Activated CD4-positive, alpha-beta T cell treated with anti-CD3 and anti-CD28 coated beads for 36 hours (primary cell): Measurements from ENCODE around the gene TRIM44. TPM values are rescaled to one million over a fixed set of nuclear protein-coding genes. Genes with fewer than 3 reads are reported as not detected.
"Not testable (repeated sequence)": the region's sequence is repeated elsewhere in the genome, so short reads cannot be mapped to it uniquely, and the experiment has no call there.

ENCODE experiments used
- ATAC-seq: fragments of 200-7000 bp; cut with Tn5 transposase; one replicate; pipeline ENCODE4 v1.10.0; 2021; ENCODE audit warnings: mild to moderate bottlenecking, moderate library complexity
- CTCF ChIA-PET: fragments of 350-600 bp; sonication (Branson Sonifier 250); formaldehyde crosslinking; loops from one replicate; lab custom pipeline; 2021; ENCODE audit warnings: antibody characterized with exemption; lab: Charles Lee
- POLR2A ChIA-PET: fragments of 350-600 bp; sonication (Branson Sonifier 250); formaldehyde crosslinking; loops from one replicate; lab custom pipeline; 2021; ENCODE audit warnings: antibody characterized with exemption, inconsistent platforms; lab: Charles Lee
- DNase-seq: peaks from one replicate; pipeline ENCODE4 v3.0.0-alpha.2; 2020
- H3K27ac Mint-ChIP-seq: one replicate; pipeline ENCODE4 v1.8.0; 2021; ENCODE audit warnings: mixed read lengths
- H3K27me3 Mint-ChIP-seq: one replicate; pipeline ENCODE4 v1.8.0; 2021; ENCODE audit warnings: mixed read lengths
- H3K36me3 Mint-ChIP-seq: one replicate; pipeline ENCODE4 v1.8.0; 2021; ENCODE audit warnings: low read depth, mixed read lengths
- H3K4me1 Mint-ChIP-seq: one replicate; pipeline ENCODE4 v1.8.0; 2021; ENCODE audit warnings: mixed read lengths
- H3K4me3 Mint-ChIP-seq: one replicate; pipeline ENCODE4 v1.8.0; 2021; ENCODE audit warnings: mild to moderate bottlenecking, moderate library complexity, mixed read lengths
- H3K9me3 Mint-ChIP-seq: one replicate; pipeline ENCODE4 v1.8.0; 2021; ENCODE audit warnings: low read depth, mixed read lengths
- intact Hi-C, 2 experiments: fragments of 100-400 bp; cut with DNase I in 1 of 2; cut with micrococcal nuclease in 1 of 2; formaldehyde crosslinking; loops; one replicate each; pipeline versions ENCODE4 v1.14.2 to v1.15.1; 2022 to 2024; cut with DNase I, micrococcal nuclease
- total RNA-seq, 2 experiments: library from RNA; stranded (reverse); gene quantifications; one replicate each; pipeline ENCODE4 v1.2.3, GENCODE V29; 2021

Gene TRIM44
- total RNA-seq, 2 experiments from 2014 or later, result 38.1 to 39.9 TPM

GRCh38 chr11:35860194-35860593 lies 197.6 kb downstream of the TRIM44 start:
- ATAC-seq, H3K4me1 Mint-ChIP-seq, DNase-seq, H3K27ac Mint-ChIP-seq, POLR2A ChIA-PET, H3K27me3 Mint-ChIP-seq, H3K4me3 Mint-ChIP-seq, H3K36me3 Mint-ChIP-seq, H3K9me3 Mint-ChIP-seq, intact Hi-C loops: not testable (repeated sequence)
- CTCF ChIA-PET, result interaction anchor here (0.6 to 1.1 kb wide), 4 partner anchors 38 to 271 kb away, joined by 3 to 4 read pairs (median 3); no protein-coding TSS in a partner anchor

- intact Hi-C loops, result no loop called here
- H3K36me3 Mint-ChIP-seq, result no peaks in the 10 kb centered on the region
- no peaks in the 10 kb centered on the region for H3K9me3 Mint-ChIP-seq
- H3K4me1 Mint-ChIP-seq, result no peaks in the 10 kb centered on the region
- CTCF ChIA-PET, result interaction anchor here (0.9 to 1.1 kb wide), 2 partner anchors 39 to 245 kb away, joined by 3 to 4 read pairs; no protein-coding TSS in a partner anchor
- H3K27ac Mint-ChIP-seq, result no peak overlapping the region
- no peak overlapping the region for H3K4me3 Mint-ChIP-seq
- DNase-seq (no peak), ATAC-seq (no peak)
- peaks cover 2% of the 10 kb centered on the region for H3K27me3 Mint-ChIP-seq
- POLR2A ChIA-PET, result no interaction called here
Measured at GRCh38 chr11:35861191-35861590, 198.6 kb downstream of the TRIM44 start.

- ChIA-PET CTCF (interaction anchor here (0.6 kb wide), 1 partner anchor 219 kb away, joined by 3 read pairs; no protein-coding TSS in a partner anchor), POLR2A (no interaction called here)
- Mint-ChIP-seq H3K4me1 (no peaks in the 10 kb centered on the region), H3K27me3 (peaks cover 2% of the 10 kb centered on the region), H3K9me3 (peaks cover 6% of the 10 kb centered on the region), H3K36me3 (no peaks in the 10 kb centered on the region), H3K4me3 (no peak overlapping the region), H3K27ac (no peak overlapping the region)
- intact Hi-C loops, result no loop called here
- ATAC-seq (no peak), DNase-seq (no peak)
Measured at GRCh38 chr11:35862666-35863065, 200.1 kb downstream of the TRIM44 start.

GRCh38 chr11:35864131-35864530 lies 201.6 kb downstream of the TRIM44 start:
- Mint-ChIP-seq H3K4me1 (no peaks in the 10 kb centered on the region), H3K9me3 (peaks cover 15% of the 10 kb centered on the region), H3K27ac (no peak overlapping the region), H3K27me3 (peaks cover 2% of the 10 kb centered on the region), H3K36me3 (no peaks in the 10 kb centered on the region), H3K4me3 (no peak overlapping the region)
- DNase-seq (no peak), ATAC-seq (no peak)
- ChIA-PET CTCF (no interaction called here), POLR2A (no interaction called here)
- intact Hi-C loops, result no loop called here

DNA sequence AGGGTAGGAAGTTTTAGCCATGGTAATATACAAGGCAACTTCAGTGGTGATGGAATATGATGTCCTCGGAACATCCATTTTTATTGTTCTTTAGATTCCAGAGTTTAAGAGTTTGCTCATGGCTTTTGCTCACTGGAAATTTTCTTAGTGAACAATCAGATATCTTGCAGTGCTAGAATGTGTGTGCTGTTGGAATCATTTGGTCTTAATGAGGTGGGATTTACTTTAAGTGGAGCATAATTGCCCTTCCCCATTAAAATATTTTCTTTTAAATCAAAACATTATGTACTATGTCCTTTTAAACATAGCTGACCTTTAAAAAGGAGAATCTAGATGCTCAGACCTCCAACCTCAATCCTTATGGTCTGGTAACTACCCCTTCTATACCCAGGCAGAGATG lies 204.0 kb downstream of the TRIM44 start:
- H3K27ac Mint-ChIP-seq, result no peak overlapping the region
- ATAC-seq (no peak), DNase-seq (no peak)
- H3K36me3 Mint-ChIP-seq, result no peaks in the 10 kb centered on the region
- H3K27me3 Mint-ChIP-seq, result peaks cover 2% of the 10 kb centered on the region
- intact Hi-C loops, result no loop called here
- ChIA-PET CTCF (interaction anchor here (0.6 kb wide), 1 partner anchor 131 kb away, joined by 5 read pairs; no protein-coding TSS in a partner anchor), POLR2A (no interaction called here)
- H3K4me3 Mint-ChIP-seq, result no peak overlapping the region
- H3K4me1 Mint-ChIP-seq, result no peaks in the 10 kb centered on the region
- peaks cover 19% of the 10 kb centered on the region for H3K9me3 Mint-ChIP-seq

Other genes with a start within 250 kb of the TRIM44 start
- not detected for gene SLC1A2, start 243.2 kb upstream of the TRIM44 start, total RNA-seq
- not detected for gene PAMR1, start 137.2 kb upstream of the TRIM44 start, total RNA-seq
- under 1 TPM; 0.69 to 0.74 TPM for gene FJX1, start 44.3 kb upstream of the TRIM44 start, total RNA-seq